BJ (cell line): Measurements from ENCODE around the gene METTL25. TPM values are rescaled to one million over a fixed set of nuclear protein-coding genes. Genes with fewer than 3 reads are reported as not detected.
A peak's percentile ranks its signal among the peaks of the same experiment; 100 is the strongest.
"Not testable (repeated sequence)": the region's sequence is repeated elsewhere in the genome, so short reads cannot be mapped to it uniquely, and the experiment has no call there.

Experiments
- CTCF ChIA-PET: fragments of 350-600 bp; formaldehyde crosslinking; extraction: SDS; loops from one replicate; lab custom pipeline; 2021; ENCODE audit warnings: antibody characterized with exemption, inconsistent platforms; lab: Yijun Ruan, JAX
- POLR2A ChIA-PET: fragments of 300-600 bp; sonication (Branson Sonifier 250); formaldehyde crosslinking; extraction: SDS; loops from one replicate; lab custom pipeline; 2021; ENCODE audit warnings: antibody characterized with exemption; lab: Charles Lee
- DNase-seq: peaks from one replicate; pipeline ENCODE4 v3.0.0-alpha.2; 2011; ENCODE audit warnings: low read depth
- H3K27me3 ChIP-seq: 2 replicates; pipeline ENCODE4 v1.6.0; 2011; ENCODE audit warnings: low read length; ENCODE audit not compliant: control insufficient read depth, insufficient read depth
- H3K36me3 ChIP-seq: 2 replicates; pipeline ENCODE4 v1.5.1; 2011; ENCODE audit warnings: low read length; ENCODE audit not compliant: control insufficient read depth, insufficient read depth
- H3K4me3 ChIP-seq: 2 replicates; pipeline ENCODE4 v1.5.1; 2011; ENCODE audit warnings: low read depth, mild to moderate bottlenecking, control low read depth, low read length
- polyA plus RNA-seq: library from polyadenylated mRNA; depleted of rRNA; stranded (reverse); fragments of >200 nt; gene quantifications from 2 replicates; pipeline ENCODE4 v1.2.3, GENCODE V29; 2011
- TF ChIP-seq, protein P1 (sequence below): IDR thresholded peaks from 2 replicates; pipeline ENCODE4 v1.5.1; 2011; ENCODE audit warnings: low read depth, mild to moderate bottlenecking, control low read depth, inconsistent platforms, low read length, moderate library complexity; ENCODE audit not compliant: insufficient read depth

The METTL25 gene
- polyA plus RNA-seq, 1 experiment = 2.3 TPM

- TF ChIP-seq, protein P1, sequence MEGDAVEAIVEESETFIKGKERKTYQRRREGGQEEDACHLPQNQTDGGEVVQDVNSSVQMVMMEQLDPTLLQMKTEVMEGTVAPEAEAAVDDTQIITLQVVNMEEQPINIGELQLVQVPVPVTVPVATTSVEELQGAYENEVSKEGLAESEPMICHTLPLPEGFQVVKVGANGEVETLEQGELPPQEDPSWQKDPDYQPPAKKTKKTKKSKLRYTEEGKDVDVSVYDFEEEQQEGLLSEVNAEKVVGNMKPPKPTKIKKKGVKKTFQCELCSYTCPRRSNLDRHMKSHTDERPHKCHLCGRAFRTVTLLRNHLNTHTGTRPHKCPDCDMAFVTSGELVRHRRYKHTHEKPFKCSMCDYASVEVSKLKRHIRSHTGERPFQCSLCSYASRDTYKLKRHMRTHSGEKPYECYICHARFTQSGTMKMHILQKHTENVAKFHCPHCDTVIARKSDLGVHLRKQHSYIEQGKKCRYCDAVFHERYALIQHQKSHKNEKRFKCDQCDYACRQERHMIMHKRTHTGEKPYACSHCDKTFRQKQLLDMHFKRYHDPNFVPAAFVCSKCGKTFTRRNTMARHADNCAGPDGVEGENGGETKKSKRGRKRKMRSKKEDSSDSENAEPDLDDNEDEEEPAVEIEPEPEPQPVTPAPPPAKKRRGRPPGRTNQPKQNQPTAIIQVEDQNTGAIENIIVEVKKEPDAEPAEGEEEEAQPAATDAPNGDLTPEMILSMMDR = no peak
- POLR2A ChIA-PET = no interaction called here
Measured at GRCh38 chr12:82357340-82357739, 989 bp upstream of the METTL25 start.

DNA sequence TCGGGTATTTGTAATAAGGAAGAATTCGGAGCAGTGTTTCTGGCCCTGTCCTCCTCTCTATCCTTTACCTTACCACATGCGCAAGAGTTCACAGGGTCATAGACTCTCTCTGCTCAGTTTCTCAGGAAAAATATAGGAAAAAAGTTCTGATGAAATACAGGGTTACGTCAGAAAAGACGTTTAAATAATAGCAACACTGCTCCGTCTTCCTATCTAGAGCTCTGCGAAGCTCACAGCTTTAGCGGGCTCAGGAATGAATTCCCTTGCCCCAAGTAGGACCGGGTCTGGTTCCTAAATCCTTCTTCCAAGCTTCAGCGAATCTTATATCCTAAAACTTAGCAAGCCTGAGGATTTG is 507 bp upstream of the METTL25 start:
- Histone ChIP-seq H3K27me3 (no peaks in the 10 kb centered on the region), H3K4me3 (peak overlapping the region; percentile 84), H3K36me3 (peaks cover 1% of the 10 kb centered on the region; the same call in 1 of the 2 replicates)
- DNase-seq = no peak
- TF ChIP-seq, protein P1 = no peak
- POLR2A ChIA-PET = no interaction called here
- CTCF ChIA-PET = interaction anchor here (0.5 to 3.9 kb wide), 14 partner anchors 9 to 319 kb away, joined by 3 to 29 read pairs (median 5); no protein-coding TSS in a partner anchor

More at GRCh38 chr12:82357340-82357739, 989 bp upstream of the METTL25 start:
- CTCF ChIA-PET = interaction anchor here (1.0 to 3.9 kb wide), 5 partner anchors 8 to 81 kb away, joined by 3 to 29 read pairs (median 6); no protein-coding TSS in a partner anchor
- no peak for DNase-seq
- Histone ChIP-seq H3K27me3 (no peaks in the 10 kb centered on the region), H3K36me3 (peaks cover 1% of the 10 kb centered on the region; the same call in 1 of the 2 replicates), H3K4me3 (peak overlapping the region; percentile 84)

GRCh38 chr12:82359115-82359478 is 768 bp downstream of the METTL25 start:
- no peak for DNase-seq
- Histone ChIP-seq H3K36me3 (no peaks in the 10 kb centered on the region), H3K27me3 (no peaks in the 10 kb centered on the region), H3K4me3 (peak overlapping the region; percentile 84)
- POLR2A ChIA-PET = no interaction called here
- TF ChIP-seq, protein P1 = no peak
- CTCF ChIA-PET = interaction anchor here (1.0 to 3.9 kb wide), 6 partner anchors 9 to 52 kb away, joined by 3 to 29 read pairs (median 7); no protein-coding TSS in a partner anchor

DNA sequence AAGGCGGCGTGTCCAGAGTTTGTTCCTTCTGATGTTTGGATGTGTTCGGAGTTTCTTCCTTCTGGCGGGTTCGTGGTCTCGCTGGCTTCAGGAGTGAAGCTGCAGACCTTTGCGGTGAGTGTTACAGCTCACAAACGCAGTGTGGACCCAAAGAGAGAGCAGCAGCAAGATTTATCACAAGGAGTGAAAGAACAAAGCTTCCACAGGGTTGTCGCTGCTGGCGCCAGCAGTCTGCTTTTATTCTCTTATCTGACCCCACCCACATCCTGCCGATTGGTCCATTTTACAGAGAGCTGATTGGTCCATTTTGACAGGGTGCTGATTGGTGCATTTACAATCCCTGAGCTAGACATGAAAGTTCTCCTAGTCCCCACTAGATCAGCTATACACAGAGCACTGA is 2.5 kb downstream of the METTL25 start:
- CTCF ChIA-PET = interaction anchor here (1.2 kb wide), 2 partner anchors 17 to 24 kb away, joined by 3 to 4 read pairs; no protein-coding TSS in a partner anchor
- POLR2A ChIA-PET, H3K4me3 ChIP-seq: not testable (repeated sequence)

GRCh38 chr12:82361461-82361915 is 3.2 kb downstream of the METTL25 start:
- POLR2A ChIA-PET = no interaction called here
- DNase-seq = no peak
- H3K36me3 ChIP-seq = no peaks in the 10 kb centered on the region
- no peaks in the 10 kb centered on the region for H3K27me3 ChIP-seq
- TF ChIP-seq, protein P1 = no peak
- CTCF ChIA-PET = interaction anchor here (1.2 kb wide), 2 partner anchors 17 to 23 kb away, joined by 3 to 4 read pairs; no protein-coding TSS in a partner anchor
- H3K4me3 ChIP-seq = no peak overlapping the region

More for the DNA sequence above, 2.5 kb downstream of the METTL25 start:
- not testable (repeated sequence) for H3K27me3 ChIP-seq, H3K36me3 ChIP-seq, DNase-seq
